ENCODE results near the gene TP53I13.

TP53I13 gene

DNA sequence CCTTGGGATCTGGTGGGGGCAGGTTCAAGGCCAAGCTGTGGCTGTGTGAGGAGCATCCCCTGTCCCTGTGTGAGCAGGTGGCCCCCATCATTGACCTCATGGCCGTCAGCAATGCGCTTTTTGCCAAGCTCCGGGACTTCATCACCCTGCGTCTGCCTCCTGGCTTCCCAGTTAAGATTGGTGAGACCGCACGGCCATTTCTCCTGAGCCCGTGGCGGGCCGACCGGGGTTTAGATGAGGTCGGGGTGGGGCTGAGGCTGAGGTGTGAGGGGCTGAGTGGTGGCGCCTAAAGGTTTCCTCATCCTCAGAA lies 43.5 kb downstream of the TP53I13 start:
- H3K27me3 Mint-ChIP-seq: no peaks in the 10 kb centered on the region
- no peak overlapping the region for H3K27ac Mint-ChIP-seq
- peaks cover 4% of the 10 kb centered on the region for H3K36me3 Mint-ChIP-seq (ENCODE audit: low read depth)
- no peak overlapping the region for H3K4me3 Mint-ChIP-seq
- peaks cover 38% of the 10 kb centered on the region for H3K4me1 Mint-ChIP-seq (ENCODE audit: low read depth)
- no peaks in the 10 kb centered on the region for H3K9me3 Mint-ChIP-seq

- Mint-ChIP-seq H3K36me3 (ENCODE audit: low read depth) (peaks cover 4% of the 10 kb centered on the region), H3K9me3 (no peaks in the 10 kb centered on the region), H3K27ac (no peak overlapping the region), H3K27me3 (no peaks in the 10 kb centered on the region), H3K4me1 (ENCODE audit: low read depth) (peaks cover 39% of the 10 kb centered on the region), H3K4me3 (no peak overlapping the region)
Observed at GRCh38 chr17:29612404-29613280, 44.1 kb downstream of the TP53I13 start.

DNA sequence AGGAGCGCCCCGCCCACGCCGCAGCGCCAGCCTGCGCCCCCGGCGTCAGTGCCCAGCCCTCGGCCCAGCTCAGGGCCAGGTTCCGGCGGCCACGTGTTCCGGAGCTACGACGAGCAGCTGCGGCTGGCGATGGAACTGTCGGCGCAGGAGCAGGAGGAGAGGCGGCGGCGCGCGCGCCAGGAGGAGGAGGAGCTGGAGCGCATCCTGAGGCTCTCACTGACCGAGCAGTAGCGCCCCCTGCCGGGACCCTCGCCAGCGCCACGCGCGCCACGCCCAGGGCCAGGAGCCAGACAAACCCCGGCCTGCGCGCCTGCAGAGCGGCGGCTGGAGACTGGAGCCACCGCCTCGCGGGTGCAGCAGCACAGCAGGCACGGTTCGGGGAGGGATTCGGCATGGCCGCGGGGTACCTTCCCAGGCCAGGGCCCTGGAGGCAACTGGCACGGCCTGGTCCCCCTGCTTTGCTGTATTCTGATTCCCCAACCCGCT lies 44.9 kb downstream of the TP53I13 start:
- no peak overlapping the region for H3K27ac Mint-ChIP-seq
- no peaks in the 10 kb centered on the region for H3K27me3 Mint-ChIP-seq
- peak overlapping the region; percentile 60 for H3K4me3 Mint-ChIP-seq
- H3K9me3 Mint-ChIP-seq: no peaks in the 10 kb centered on the region
- H3K36me3 Mint-ChIP-seq (ENCODE audit: low read depth): peaks cover 4% of the 10 kb centered on the region
- H3K4me1 Mint-ChIP-seq (ENCODE audit: low read depth): peaks cover 43% of the 10 kb centered on the region

GRCh38 chr17:29613856-29614255 lies 45.4 kb downstream of the TP53I13 start:
- no peak overlapping the region for H3K27ac Mint-ChIP-seq
- no peaks in the 10 kb centered on the region for H3K9me3 Mint-ChIP-seq
- peaks cover 45% of the 10 kb centered on the region for H3K4me1 Mint-ChIP-seq (ENCODE audit: low read depth)
- no peaks in the 10 kb centered on the region for H3K27me3 Mint-ChIP-seq
- H3K36me3 Mint-ChIP-seq (ENCODE audit: low read depth): peaks cover 4% of the 10 kb centered on the region
- peak overlapping the region; percentile 60 for H3K4me3 Mint-ChIP-seq

DNA sequence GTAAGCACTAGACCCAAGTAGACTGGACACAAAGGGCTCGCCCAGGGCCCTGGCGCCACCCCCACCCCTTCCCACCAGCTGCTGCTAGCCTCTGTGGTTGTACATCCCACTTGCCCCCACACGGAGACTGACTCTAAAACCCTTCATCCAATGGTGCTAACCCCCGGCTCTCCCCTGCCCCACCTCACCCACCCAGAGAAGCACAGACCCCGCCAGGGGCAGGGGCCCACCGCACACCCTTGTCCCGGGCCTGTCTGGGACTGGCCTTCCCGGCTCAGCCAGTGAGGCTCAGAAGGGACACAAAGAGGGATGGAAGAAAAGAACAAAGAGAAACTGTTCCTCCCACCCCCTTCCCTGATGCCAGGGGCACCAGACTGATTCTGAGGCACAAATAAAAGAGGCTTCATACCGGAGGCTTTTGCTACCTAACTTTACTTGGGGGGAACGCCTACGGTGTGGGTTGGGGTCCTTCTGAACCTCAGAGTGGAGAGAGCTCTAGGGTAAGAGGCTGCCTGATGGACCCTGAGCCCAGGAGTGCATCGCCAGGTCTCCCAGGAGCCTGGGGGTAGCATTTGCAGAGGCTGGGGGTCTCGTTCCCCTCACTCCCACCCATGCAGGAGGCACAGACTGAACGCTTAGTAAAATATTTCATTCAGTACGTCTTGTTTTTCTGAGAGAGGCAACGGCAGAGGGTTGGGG lies 46.0 kb downstream of the TP53I13 start:
- Mint-ChIP-seq H3K9me3 (no peaks in the 10 kb centered on the region), H3K4me3 (peak overlapping the region; percentile 80), H3K4me1 (ENCODE audit: low read depth) (peaks cover 45% of the 10 kb centered on the region), H3K36me3 (ENCODE audit: low read depth) (peaks cover 2% of the 10 kb centered on the region), H3K27me3 (no peaks in the 10 kb centered on the region), H3K27ac (no peak overlapping the region)

GRCh38 chr17:29615048-29615385 lies 46.5 kb downstream of the TP53I13 start:
- peak overlapping the region; percentile 80 for H3K4me3 Mint-ChIP-seq
- peak overlapping the region; percentile 63 for H3K27ac Mint-ChIP-seq
- no peaks in the 10 kb centered on the region for H3K9me3 Mint-ChIP-seq
- no peaks in the 10 kb centered on the region for H3K36me3 Mint-ChIP-seq (ENCODE audit: low read depth)
- H3K4me1 Mint-ChIP-seq (ENCODE audit: low read depth): peaks cover 45% of the 10 kb centered on the region
- H3K27me3 Mint-ChIP-seq: no peaks in the 10 kb centered on the region

DNA sequence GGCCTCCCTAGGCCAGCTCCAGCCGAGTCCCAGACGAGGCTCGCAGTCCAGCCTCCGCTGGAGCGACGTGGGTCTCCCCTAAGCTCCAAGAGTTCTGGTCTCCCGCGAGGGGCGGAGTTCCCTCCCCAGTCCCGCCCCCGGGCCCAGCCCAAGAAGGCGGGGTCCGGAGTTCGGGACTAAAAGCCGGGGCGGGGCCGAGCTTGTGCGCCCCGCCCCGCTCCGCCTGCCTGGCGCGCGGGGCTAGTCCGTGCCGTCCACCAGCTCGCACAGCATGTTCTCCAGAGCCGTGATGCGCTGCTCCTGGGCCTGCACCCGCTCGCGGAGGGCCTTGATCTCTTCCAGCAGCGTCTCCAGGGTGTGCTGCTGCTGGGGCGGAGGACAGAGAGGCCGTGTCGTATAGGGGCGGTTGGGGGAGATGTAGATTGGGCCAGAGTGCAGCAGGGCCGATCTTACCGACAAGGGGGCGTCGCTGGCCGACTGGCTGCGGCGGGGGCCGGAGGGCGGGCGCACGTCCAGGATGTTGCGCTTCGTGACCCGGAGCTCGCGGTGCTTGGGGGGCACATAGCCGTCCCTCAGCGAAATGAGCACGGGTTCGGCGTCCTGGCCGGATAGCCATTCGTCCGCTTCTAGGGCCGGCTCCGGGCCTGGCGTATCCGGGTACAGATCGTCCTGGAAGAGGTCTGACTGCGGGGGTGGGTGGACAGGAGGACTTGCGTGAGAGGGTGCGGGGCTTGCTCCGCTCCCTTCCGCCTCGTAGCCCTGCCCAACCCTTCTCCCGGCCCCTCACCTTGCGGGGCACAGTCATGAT lies 47.2 kb downstream of the TP53I13 start:
- no peaks in the 10 kb centered on the region for H3K9me3 Mint-ChIP-seq
- H3K4me3 Mint-ChIP-seq: peak overlapping the region; percentile 80
- peak overlapping the region; percentile 72 for H3K27ac Mint-ChIP-seq
- no peaks in the 10 kb centered on the region for H3K27me3 Mint-ChIP-seq
- H3K4me1 Mint-ChIP-seq (ENCODE audit: low read depth): peaks cover 45% of the 10 kb centered on the region
- no peaks in the 10 kb centered on the region for H3K36me3 Mint-ChIP-seq (ENCODE audit: low read depth)

GRCh38 chr17:29616300-29617048 lies 48.0 kb downstream of the TP53I13 start:
- Mint-ChIP-seq H3K9me3 (no peaks in the 10 kb centered on the region), H3K36me3 (ENCODE audit: low read depth) (no peaks in the 10 kb centered on the region), H3K4me1 (ENCODE audit: low read depth) (peaks cover 48% of the 10 kb centered on the region), H3K27me3 (no peaks in the 10 kb centered on the region), H3K4me3 (peak overlapping the region; percentile 80), H3K27ac (no peak overlapping the region)

DNA sequence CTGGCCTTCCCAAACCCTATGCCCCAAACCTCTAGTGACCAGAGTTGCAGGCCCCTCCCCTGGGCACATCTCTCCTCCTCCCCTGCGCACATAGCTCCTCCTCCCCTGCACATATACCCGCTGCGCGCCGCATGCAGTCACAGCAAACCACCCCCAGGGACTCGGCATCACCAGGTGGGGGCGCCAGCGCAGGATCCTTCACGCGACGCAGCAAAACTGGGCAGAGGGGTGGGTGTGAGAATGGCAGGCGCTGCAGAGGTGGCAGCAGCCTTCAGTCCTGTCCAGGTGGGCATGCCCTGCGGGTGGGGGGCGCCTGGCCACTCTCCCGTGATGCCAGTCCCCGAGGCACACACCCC lies 48.6 kb downstream of the TP53I13 start:
- Mint-ChIP-seq H3K4me1 (ENCODE audit: low read depth) (peaks cover 54% of the 10 kb centered on the region), H3K9me3 (no peaks in the 10 kb centered on the region), H3K4me3 (peak overlapping the region; percentile 80), H3K27ac (peak overlapping the region; percentile 89), H3K27me3 (no peaks in the 10 kb centered on the region), H3K36me3 (ENCODE audit: low read depth) (no peaks in the 10 kb centered on the region)

DNA sequence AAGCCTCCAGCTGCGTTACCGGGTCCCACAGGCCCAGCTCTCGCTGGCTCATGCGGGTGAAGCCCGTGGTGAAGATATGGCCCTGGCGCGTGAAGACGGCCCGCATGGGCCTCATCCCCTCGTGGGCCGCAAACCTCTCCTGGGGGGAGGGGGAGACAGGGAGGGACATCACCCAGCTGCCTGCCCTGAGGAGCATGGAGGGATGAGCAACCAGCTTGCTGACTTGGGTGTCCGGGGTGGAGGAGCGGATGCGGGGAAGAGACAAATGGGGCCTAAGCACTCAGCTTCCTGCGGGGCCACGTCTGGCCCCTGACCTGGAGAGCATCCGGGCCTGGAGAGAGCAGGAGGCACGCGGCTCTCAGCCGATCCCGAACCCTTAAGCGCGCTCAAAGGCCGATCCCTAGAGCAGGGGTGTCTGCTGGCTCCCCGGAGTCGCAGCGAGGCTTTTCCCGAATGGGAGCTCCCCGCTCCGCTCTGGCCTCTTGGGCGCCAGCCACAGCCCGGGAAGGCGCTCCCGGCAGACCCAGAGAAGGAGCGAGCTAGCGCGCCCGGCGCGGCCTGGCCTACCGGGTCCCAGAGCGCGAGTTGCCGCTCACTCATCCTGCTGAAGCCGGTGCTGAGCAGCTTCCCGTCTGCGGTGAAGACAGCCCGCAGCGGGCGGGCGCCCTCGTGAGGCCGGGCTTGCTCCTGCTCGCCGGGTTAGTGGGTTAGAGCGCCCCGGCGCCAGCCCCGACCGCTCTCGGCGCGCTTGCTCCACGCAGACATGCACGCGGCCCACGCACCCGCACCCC lies 49.2 kb downstream of the TP53I13 start:
- Mint-ChIP-seq H3K36me3 (ENCODE audit: low read depth) (no peaks in the 10 kb centered on the region), H3K4me1 (ENCODE audit: low read depth) (peaks cover 56% of the 10 kb centered on the region), H3K9me3 (no peaks in the 10 kb centered on the region), H3K27ac (peak overlapping the region; percentile 89), H3K4me3 (peak overlapping the region; percentile 80), H3K27me3 (no peaks in the 10 kb centered on the region)

- Mint-ChIP-seq H3K27me3 (no peaks in the 10 kb centered on the region), H3K9me3 (no peaks in the 10 kb centered on the region), H3K27ac (no peak overlapping the region), H3K4me3 (peak overlapping the region; percentile 80), H3K4me1 (ENCODE audit: low read depth) (peaks cover 63% of the 10 kb centered on the region), H3K36me3 (ENCODE audit: low read depth) (no peaks in the 10 kb centered on the region)
Observed at GRCh38 chr17:29618272-29619065, 50.0 kb downstream of the TP53I13 start.

GRCh38 chr17:29619251-29619650 lies 50.8 kb downstream of the TP53I13 start:
- Mint-ChIP-seq H3K9me3 (no peaks in the 10 kb centered on the region), H3K4me1 (ENCODE audit: low read depth) (peaks cover 64% of the 10 kb centered on the region), H3K36me3 (ENCODE audit: low read depth) (no peaks in the 10 kb centered on the region), H3K4me3 (no peak overlapping the region), H3K27ac (no peak overlapping the region), H3K27me3 (no peaks in the 10 kb centered on the region)

DNA sequence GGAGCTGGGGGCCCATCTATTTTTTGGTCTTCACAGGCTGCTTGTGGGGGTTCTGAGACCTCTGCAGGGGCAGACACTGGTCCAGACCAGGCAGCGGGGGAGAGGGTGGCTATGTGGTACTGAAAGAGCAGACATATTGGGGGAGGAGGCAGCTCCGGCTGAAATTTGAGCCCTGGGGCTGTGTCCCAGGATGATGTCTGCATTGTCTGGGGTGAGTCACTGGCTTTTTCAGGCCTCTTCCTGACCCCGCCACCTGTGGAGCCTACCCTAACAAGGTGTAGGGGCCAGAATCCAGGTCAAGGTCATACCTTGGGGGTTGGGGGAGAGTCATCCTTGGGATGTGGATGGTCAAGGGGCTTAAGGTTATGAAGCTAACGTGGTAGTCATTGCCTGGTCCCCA lies 51.8 kb downstream of the TP53I13 start:
- H3K4me3 Mint-ChIP-seq: no peak overlapping the region
- peaks cover 64% of the 10 kb centered on the region for H3K4me1 Mint-ChIP-seq (ENCODE audit: low read depth)
- H3K36me3 Mint-ChIP-seq (ENCODE audit: low read depth): no peaks in the 10 kb centered on the region

More for the DNA sequence above, 51.8 kb downstream of the TP53I13 start:
- Mint-ChIP-seq H3K9me3 (no peaks in the 10 kb centered on the region), H3K27me3 (no peaks in the 10 kb centered on the region), H3K27ac (no peak overlapping the region)
